ENCODE data around the gene FSTL1.

FSTL1 gene

DNA sequence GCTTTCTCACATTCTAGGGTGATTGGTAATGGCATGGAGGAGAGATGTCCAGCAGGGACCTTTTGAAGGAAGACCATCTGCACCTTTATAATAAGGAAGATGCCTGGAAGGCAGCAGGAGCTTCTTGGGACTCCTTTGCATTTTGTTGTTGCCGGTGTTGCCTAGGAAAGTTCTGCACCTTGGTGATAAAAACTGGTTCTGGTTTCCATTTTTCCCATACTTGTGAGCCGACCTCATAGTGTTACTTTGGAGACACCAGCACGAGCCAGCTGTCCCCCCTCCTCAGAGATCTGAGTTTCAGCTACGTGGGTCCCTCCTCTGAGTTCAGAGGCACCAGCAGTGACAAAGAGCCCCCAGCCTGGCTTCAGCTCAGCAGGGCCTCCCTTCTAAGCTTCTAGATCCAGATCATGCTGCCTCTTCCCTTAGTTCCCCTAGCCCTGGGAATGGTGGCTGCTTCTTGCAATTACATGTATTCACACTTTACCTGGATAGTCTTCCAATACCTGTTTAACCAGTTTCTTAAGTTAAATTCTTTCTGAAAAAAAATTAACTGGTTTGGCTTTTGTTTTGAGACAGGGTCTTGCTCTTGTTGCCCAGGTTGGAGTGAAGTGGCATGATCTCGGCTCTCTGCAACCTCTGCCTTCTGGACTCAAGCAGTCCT is 18.0 kb upstream of the FSTL1 start:
- no peak for DNase-seq (ENCODE audit: low read depth)

DNA sequence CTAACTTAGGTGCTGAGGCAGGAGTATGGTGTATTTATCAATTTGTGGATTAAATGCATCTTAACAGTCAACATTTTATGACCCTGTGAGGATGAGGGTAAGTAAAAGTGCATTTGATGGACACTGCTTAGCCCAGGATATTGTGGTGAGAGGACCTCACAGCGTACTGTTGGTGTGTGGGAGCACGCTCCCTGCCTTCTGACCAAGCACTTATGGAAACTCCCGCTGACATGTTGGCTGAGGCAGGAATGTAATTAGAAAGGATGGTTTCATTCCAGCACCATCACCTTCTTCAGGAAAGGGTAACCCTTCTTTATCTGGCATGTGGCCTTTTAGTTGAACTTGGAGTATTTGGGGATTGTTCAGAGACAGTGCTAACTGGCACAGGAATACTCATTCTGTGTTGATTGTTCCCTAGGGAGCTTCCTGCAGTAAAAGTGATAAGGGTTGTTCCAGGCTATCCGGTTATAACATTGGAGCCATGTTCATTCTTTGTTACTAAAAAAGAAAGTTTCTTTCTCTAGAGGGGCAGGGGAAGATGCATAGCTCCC is 11.7 kb upstream of the FSTL1 start:
- DNase-seq (ENCODE audit: low read depth) = no peak

DNA sequence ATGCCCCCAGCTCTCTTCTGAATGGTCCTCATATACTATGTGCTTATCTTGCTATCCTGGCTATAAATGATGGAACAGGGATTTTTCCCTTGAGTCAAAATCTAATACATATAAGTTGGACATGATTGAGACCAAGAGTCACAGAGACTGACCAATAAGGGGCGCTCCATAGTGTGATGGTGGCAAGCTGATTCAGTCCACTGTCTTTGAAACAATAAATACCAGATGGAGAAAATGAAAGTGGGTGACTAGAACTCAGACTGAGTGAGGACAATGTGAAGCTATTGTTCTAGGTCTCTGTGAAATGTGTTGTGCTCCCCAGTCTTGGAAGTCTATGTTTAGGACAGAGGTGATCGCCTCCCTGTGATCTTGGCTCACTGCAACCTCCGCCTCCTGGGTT is 10.6 kb upstream of the FSTL1 start:
- no peak for DNase-seq (ENCODE audit: low read depth)

DNA sequence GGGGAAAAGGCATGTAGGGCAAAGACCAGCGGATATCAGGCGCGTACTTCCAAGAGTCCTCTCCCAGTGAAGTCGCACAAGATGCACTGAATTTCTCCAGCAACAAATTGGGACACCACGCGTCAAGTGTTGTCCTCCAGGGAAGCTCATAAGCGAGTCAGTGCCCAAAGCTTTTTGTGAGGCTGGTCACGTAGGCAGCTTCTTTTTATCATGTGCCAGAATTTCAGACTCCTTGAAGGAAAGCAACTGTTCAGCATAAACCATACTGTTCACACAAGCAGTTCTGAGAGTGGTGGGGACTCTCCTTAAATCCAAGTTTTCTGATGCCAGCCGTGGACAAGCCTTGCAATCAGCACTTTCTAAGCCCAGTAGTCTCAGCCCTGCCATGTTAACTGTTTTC is 10.1 kb upstream of the FSTL1 start:
- no peak for DNase-seq (ENCODE audit: low read depth)

DNA sequence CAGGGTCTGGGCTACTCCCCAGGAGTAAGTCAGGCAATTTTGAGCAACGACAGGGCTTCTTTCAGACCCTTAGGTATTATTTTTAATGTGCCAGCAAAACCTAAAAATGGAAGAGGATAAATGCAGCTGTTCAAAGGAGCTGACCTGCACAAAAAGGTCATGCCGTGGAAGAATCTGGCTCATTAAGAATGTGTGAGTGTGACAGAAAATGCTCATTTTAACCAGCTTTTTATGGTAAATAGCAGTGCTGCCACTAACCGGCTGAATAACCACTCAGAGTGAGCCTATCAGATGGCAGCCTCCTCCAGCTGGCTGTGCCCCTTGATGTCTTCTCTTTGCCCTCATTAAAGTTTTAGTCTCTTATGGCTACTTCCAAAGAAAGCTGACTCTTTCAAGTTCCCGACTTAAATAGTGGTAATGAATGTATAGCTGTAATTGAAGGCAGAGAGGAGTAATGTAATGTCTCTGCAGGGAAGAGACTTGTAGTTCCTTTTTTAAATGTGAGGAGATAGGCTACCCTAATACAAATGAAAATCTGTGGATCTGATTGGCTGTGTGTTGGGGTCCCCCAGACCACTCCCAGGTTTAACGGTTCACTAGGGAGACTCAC is 9.5 kb upstream of the FSTL1 start:
- DNase-seq (ENCODE audit: low read depth) = no peak

DNA sequence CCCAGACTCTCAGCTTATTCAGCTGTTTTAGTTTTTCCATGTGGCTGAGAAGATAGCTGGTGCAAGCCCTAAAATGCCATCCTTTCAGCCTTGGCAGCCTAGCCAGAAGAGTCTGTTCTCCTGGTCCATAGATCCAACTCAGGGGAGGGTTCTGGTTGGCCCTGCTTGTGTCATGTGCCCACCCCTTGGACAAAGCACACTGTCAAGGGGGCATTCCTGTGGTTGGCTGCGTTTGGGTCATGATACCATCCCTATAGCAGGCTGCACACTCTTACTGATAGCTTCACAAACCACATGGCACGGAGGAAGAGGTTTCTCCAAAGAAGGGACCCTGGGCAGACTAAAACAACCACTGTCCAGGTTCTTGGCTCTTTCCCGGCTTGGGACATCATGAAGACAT is 8.4 kb upstream of the FSTL1 start:
- DNase-seq (ENCODE audit: low read depth) = no peak

DNA sequence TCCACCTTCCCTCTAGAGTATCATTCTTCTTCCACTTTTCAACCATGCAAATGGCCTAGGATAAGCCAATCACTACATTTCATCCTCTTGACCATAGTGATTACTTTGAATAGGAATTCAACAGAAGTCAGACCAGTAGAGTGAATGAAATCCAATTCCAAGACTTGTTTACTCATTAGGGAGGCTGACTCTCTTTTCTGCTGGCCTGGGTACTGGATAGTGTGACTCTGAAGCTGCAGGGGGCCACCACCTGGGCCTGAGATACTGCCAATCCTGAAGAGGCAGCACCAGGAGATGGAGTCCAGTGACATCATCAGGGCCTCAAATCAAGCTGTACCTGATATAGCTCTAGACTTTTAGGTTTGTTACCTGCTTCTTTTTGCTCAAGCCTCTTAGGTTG is 7.0 kb upstream of the FSTL1 start:
- DNase-seq (ENCODE audit: low read depth) = no peak

DNA sequence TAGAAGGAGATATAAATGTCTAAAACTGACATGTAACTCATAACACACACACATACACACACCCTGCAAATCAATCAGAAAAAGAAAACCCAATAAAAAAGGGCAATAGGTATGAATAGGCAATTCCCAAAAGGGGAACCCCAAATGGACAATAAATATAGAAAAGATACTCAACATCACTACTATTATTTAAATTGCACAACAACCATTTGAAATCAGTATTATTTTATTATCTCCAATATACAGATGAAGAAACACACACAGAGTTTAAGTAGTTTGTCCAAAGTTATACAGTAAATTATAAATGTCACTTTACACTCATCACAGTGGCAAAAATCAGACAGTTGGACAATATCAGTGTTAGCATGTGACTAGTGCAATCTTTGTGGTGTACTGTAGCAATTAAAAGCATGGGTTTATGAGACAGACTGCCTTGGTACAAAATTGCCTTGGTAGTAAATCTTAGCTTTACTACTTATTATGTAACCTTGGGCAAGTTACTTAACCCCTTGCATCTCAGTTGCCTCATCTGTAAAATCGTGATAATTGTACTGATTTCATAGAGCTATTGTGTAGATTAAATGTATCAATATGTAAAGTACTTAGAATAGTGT is 3.4 kb upstream of the FSTL1 start:
- DNase-seq (ENCODE audit: low read depth) = no peak

DNA sequence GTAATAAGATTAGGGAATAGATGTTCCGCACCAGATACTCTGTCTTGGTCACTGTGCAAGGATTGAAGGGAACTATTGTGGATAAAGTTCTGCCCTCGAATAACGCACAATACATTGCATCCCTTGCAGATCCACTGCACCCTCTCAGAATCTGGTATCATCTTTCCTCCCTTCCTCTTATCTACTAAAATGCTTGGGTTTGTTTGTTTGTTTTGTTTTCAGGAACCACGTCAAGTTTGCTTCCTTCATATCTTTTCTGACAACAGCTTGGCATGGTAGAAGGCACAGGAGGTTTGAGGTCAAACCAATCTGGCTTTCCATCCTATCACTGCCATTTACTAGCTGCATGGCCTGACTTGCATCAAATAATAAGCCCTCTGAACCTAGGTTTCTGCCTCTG is 2.0 kb upstream of the FSTL1 start:
- no peak for DNase-seq (ENCODE audit: low read depth)

DNA sequence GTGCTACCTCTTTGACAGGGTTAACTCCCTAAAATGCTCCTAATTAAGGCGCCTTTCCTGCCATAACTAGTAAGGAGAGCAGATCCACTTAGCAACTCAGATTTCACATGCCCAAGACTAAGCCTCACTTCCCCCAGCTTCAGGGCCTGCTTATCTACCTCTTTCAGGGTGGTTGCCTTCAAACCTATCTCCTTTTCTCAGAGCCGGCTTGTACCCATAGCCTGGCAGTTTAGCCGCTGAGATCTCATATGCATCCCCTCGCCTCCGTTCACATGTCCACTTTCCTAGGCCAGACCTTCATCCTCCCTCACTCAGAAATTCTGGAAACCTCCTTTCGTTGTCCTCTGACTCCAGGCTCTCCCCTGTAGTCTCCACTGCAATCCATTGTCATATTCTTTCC is 1.0 kb upstream of the FSTL1 start:
- DNase-seq (ENCODE audit: low read depth) = no peak

DNA sequence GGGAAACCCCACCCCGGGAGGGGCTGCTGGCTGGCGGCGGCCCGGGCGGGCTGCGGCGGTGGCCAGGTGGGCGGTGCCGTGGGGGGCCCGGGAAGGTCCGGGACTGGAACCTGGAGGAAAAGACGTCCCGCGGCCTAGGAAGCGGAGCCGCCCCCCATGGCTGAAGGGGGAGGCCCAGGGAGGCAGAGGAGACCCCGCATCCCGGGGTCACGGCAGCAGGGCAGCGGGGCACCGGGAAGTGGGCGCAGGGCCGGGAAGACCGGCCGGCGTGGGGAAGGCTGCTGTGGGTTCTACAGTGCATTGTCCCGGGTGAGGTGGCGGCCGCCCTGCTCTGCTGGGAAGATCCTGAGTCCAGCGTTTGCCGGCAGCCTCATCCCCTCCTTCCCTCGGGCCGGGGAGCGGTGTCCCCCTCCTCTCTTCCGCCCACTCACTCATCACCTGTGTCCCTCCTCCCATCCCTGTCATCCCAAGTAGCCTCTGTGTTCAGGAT is 525 bp upstream of the FSTL1 start:
- no peak for DNase-seq (ENCODE audit: low read depth)

DNA sequence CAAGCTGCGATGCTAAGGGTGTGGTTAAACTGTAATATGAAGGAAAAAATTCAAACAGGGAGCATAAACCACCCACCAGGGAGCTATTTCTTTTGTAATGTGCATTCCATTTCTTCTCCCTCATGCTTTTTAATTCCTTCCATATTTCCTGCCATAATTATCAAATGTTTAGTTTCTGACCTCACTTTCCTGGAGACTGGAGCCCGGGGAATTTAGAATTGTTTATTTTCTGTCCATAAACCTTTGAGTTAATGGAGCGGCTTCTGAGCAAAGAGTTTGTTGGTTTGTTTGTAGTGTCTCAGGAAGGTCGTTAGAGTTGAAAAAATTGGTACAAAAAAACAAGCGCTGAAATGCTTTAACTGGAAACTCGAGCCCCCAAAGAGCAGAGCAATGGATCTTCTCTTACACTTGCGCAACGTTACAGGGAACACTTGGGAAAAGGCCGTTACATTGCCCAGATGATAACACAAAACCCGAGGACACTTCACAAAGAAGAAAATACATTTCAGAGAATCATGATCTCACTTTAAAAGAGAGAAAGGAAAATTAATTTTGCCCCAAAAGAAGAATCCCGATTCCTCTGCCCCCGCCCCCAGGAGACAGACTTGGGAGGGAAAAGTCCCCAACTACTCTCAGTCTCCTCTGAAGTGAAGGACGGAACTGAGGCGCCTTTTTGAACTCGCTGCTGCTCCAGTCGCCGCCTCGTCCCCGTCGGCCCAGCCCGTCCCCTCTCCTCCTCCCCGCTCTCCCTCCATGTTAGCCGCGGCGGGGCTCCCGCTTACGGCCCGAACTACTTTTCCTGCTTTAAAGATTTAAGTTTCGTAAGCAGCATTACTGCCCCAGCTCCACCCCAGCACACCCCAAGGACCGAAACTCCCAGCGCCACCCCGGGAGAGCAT is 842 bp downstream of the FSTL1 start:
- DNase-seq (ENCODE audit: low read depth) = no peak

DNA sequence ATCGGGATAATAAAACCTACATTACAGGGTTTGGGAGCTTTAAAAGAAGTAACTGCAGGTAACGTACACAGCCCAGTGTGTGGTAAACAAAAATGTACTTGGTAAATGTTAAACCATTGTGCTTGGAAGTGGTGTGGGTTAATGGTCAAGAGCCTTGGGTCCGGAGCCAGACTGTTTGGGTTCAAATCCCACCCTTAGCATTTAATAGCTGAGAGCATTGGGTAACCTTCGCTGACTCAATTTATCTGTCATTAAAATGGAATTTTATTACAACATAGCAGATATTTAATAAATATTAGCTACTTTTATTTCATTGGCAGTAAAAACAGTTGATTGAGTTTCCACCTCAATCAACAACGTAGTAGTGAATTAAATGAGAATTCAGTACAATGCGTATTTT is 1.5 kb downstream of the FSTL1 start:
- DNase-seq (ENCODE audit: low read depth) = no peak

DNA sequence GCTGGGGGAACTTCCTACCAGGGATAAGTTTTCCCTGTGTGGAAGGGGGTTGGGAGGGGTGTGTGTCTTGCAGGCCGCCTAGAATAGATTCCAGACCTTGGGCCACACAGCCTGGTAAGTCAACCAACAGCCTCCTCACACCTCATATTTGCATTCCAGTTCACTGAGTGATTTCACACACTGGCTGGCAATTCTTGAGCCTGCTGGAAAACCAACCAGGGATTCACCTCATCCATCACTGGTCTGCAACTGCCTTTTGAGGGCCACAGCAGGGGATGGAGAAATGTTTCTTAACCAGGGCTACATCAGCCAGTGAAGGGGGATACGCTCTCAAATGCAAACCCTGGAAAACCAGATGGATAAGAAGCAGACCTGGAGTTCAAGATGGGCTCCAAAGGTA is 2.0 kb downstream of the FSTL1 start:
- no peak for DNase-seq (ENCODE audit: low read depth)

DNA sequence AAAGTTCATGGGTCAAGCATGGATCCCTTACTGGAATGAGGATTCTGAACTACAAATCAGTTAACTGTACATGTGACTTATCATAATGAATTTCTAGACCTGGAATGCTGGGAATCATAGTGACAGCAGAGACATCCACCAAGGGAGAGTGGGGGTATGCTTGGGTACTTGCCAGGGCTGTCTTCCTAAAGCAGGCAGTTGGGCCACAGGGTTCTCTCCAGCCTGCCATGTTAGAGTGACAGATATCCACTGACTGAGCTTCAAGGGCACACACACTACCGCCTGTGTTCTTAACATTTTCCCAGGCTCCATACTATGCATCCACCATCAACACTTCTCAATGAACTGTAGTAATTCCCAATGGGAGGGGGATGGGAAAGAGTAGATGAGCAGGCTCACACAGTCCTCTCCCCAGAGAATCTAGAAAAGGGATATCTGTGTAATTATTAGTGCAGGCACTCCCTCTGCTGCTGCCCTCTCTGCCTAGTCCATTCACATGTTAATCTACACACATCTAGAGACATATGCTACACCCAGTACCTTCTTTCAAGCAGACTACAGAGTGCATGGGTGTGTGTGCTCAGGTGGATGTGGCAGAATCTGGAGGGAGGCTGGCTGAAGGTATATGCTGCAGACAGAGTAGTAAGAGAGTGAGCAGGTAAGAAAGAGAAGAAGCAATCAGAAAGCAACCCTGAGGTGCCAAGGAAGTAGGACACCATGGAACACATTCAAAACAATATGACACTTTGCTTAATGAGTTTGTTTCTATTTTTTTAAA is 3.7 kb downstream of the FSTL1 start:
- DNase-seq (ENCODE audit: low read depth) = no peak

DNA sequence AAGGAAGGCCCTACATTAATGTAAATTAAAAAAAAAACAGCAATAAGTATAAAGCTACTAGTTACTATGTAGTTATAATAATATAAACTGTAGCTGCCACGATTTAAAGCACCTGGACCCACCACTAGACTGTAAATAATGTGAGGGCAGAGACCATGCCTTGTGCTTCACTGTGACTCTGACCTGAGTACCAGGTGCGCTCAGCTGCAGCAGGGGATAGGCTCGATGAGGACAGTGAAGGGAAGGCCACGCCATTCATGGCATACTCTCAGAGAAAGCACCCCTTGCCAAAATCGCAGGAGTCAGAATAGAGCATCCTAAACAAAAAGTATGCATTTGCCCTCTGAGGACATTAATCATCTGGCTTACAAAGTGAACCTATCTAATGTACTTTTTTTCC is 5.1 kb downstream of the FSTL1 start:
- DNase-seq (ENCODE audit: low read depth) = no peak

DNA sequence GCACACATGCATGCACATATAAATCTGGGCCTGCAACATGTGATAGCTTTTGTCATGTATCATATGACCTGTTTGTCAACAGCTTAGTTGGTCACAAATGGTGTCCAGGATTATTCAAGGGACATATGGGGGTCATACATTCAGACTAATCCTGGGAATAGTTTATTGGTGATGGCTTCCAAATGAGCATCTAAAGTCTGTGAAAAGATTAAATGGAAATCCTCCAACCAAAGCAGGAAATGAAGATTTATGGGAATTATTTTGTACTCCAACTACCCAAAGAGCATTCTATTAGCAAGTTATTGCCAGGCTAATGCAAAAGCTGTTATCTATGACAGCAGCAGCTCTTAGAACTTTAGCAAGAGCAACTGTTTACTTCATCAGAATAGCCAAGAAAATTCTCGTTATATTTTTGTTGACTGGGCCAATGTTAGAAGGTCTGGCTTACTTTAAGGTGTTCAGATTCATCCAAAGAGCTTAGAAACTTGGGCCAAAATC is 7.1 kb downstream of the FSTL1 start:
- no peak for DNase-seq (ENCODE audit: low read depth)

DNA sequence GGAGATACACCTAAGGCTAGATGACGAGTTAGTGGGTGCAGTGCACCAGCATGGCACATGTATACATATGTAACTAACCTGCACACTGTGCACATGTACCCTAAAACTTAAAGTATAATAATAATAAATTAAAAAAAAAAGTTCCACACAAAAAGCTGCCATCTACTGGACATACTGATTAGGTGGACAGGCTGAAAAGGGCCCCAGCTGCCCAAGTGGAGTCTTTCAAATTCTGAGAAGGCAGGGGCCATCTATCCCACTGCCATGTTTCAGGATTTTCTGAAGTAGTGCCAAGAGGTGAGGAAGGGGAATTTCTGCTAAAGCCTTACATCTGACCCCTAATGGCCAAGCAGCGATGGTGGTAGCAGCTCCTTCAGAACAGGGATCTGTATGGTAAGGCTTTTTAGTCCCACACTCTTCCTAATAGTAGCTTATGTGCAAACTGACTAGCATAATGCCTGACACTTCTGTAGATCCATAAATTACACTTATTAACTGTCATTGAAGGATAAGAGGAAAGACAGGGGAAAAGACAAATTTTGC is 7.7 kb downstream of the FSTL1 start:
- no peak for DNase-seq (ENCODE audit: low read depth)

DNA sequence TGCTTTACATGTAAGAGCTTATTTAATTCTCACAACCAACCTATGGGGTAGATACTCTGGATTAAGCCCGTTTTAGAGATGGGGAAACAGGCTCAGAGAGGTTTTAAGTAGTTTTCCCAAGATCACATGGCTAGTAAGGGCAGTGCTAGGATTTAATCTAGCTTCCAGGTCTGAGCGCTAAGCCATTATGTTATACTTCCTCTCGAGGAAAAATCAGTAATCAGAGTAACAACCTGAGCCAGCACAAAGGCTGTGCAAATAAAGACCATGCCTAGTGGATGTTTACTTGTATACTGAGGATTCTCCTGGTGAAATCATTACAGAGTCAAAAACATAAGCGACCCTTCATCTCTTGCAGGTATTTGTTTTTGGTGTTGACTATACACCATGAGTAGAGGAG is 9.0 kb downstream of the FSTL1 start:
- DNase-seq (ENCODE audit: low read depth) = no peak

DNA sequence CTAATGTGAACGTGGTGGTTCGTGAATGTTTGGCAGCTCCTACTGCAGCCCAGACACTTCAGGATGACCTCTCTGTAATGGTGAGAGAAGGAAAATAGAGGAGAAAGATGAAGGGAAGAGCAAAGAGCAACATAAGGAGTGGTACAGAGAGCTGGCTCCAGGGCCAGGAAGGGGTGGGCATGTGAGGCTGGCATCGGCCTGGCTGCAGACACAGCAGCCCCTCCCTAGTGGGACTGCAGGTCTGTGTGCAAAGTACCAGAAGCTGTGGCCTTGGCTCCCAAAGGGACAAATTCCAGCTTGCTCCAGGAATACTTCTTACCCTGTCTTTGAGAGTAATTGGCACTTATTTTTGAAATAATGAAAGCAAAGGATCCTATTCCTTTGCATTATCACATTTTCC is 10.0 kb downstream of the FSTL1 start:
- no peak for DNase-seq (ENCODE audit: low read depth)

Data from activated T-cell treated with anti-CD3 and anti-CD28 coated beads for 24 hours (primary cell).